C4-2B (cell line): ENCODE results near the gene WFIKKN1.

Experiments used
- ZFX ChIP-seq: fragments of 450-650 bp; IDR thresholded peaks from 2 replicates; pipeline ENCODE4 v1.6.1; 2017
- TF ChIP-seq, protein P1 (sequence below): fragments of 450-650 bp; conservative IDR thresholded peaks from 2 replicates; pipeline ENCODE4 v1.5.1; 2017; ENCODE audit warnings: mild to moderate bottlenecking

DNA sequence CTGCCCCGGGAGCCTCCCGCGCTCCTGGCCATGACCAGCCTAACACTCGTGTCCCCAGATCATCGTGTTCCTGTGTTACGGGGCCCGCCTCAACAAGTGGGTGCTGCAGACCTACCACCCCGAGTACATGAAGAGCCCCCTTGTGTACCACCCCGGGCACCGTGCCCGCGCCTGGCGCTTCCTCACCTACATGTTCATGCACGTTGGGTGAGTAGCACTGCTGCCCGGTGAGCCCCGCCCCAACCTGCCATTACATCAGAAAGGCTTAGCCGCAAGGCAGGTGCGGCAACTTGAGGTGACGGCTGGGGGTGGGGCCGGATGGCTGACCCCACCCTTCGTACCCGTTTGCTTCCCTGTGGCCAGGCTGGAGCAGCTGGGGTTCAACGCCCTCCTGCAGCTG, 46.1 kb downstream of the WFIKKN1 start:
- TF ChIP-seq, protein P1, sequence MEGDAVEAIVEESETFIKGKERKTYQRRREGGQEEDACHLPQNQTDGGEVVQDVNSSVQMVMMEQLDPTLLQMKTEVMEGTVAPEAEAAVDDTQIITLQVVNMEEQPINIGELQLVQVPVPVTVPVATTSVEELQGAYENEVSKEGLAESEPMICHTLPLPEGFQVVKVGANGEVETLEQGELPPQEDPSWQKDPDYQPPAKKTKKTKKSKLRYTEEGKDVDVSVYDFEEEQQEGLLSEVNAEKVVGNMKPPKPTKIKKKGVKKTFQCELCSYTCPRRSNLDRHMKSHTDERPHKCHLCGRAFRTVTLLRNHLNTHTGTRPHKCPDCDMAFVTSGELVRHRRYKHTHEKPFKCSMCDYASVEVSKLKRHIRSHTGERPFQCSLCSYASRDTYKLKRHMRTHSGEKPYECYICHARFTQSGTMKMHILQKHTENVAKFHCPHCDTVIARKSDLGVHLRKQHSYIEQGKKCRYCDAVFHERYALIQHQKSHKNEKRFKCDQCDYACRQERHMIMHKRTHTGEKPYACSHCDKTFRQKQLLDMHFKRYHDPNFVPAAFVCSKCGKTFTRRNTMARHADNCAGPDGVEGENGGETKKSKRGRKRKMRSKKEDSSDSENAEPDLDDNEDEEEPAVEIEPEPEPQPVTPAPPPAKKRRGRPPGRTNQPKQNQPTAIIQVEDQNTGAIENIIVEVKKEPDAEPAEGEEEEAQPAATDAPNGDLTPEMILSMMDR = no peak
- no peak for TF ChIP-seq ZFX
